Stimulated activated CD4-positive, alpha-beta T cell treated with anti-CD3 and anti-CD28 coated beads, Interleukin-15, amount 100 ng/mL, for 24 hours (primary cell): Measurements from ENCODE around the gene SNAP91.

Experiments
- DNase-seq: peaks from one replicate; pipeline ENCODE4 v3.0.0-alpha.2; 2020

SNAP91 gene

GRCh38 chr6:83536647-83537589 lies 172.0 kb downstream of the SNAP91 start:
- DNase-seq: no peak

- DNase-seq: peak; percentile 70
These were observed 172.8 kb downstream of the SNAP91 start for GRCh38 chr6:83536034-83536646.

GRCh38 chr6:83518816-83519480 lies 190.0 kb downstream of the SNAP91 start:
- DNase-seq: no peak

- DNase-seq: no peak
These were observed 191.4 kb downstream of the SNAP91 start for GRCh38 chr6:83517500-83517899.

- DNase-seq: peak; percentile 15
These were observed 193.9 kb downstream of the SNAP91 start for GRCh38 chr6:83514866-83515466.

- DNase-seq: no peak
These were observed 194.4 kb downstream of the SNAP91 start for GRCh38 chr6:83514466-83514865.

GRCh38 chr6:83511901-83512681 lies 196.8 kb downstream of the SNAP91 start, which contains the start of gene PRSS35:
TSS of gene PRSS35 (plus strand) at chr6:83512534. CDS start at chr6:83523442, 10,908 bp downstream.
- peak; percentile 30 for DNase-seq

GRCh38 chr6:83511266-83511665 lies 197.6 kb downstream of the SNAP91 start:
- no peak for DNase-seq

- DNase-seq: no peak
These were observed 198.1 kb downstream of the SNAP91 start for GRCh38 chr6:83510791-83511190.

GRCh38 chr6:83509441-83509840 lies 199.5 kb downstream of the SNAP91 start:
- no peak for DNase-seq

GRCh38 chr6:83505356-83505755 lies 203.5 kb downstream of the SNAP91 start:
- DNase-seq: no peak
